Hematopoietic multipotent progenitor cell treated with erythropoietin and hydrocortisone succinate and interleukin-3 and kit ligand, for 17 days (in vitro differentiated cells): Measurements from ENCODE around the gene CSF3.
"Not testable (repeated sequence)": the region's sequence is repeated elsewhere in the genome, so short reads cannot be mapped to it uniquely, and the experiment has no call there.

Experiments used
- DNase-seq: peaks from one replicate; pipeline ENCODE4 v3.0.0-alpha.2; 2015; ENCODE audit warnings: low spot score

Gene CSF3

DNA sequence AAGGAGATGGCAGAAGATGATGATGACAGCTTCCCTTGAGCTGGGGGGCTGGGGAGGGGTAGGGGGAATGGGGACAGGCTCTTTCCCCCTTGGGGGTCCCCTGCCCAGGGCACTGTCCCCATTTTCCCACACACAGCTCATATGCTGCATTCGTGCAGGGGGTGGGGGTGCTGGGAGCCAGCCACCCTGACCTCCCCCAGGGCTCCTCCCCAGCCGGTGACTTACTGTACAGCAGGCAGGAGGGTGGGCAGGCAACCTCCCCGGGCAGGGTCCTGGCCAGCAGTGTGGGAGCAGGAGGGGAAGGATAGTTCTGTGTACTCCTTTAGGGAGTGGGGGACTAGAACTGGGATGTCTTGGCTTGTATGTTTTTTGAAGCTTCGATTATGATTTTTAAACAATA lies 17.7 kb upstream of the CSF3 start:
- no peak for DNase-seq

- no peak for DNase-seq
Observed at GRCh38 chr17:39999067-39999466, 16.2 kb upstream of the CSF3 start.

DNA sequence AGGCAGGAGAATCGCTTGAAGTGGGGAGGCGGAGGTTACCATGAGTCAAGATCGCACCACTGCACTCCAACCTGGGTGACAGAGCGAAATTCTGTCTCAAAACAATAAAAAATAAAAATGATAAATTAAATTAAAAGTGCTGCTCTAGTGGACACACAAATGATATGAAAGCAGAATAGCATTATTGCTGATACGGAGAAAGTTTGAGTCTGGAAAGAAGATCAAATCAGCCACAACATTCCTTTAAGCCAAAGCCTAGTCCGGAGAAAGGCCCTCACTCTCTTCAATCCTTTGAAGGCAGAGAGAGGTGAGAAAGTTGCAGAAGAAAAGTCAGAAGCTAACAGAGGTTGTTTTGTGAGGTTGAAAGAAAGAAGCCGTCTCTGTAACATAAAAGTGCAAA lies 15.1 kb upstream of the CSF3 start:
- DNase-seq = no peak

DNA sequence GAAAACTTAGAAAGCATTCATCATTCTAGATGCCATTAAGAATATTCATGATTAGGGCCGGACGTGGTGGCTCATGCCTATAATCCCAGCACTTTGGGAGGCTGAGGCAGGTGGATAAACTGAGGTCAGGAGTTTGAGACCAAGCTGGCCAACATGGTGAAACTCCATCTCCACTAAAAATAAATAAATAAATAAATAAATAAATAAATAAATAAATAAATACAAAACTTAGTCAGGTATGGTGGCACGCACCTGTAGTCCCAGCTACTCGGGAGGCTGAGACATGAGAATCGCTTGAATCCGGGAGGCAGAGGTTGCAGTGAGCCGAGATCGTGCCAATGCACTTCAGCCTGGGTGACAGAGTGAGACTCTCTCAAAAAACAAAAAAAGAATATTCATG lies 13.9 kb upstream of the CSF3 start:
- not testable (repeated sequence) for DNase-seq

GRCh38 chr17:40004072-40004471 lies 11.2 kb upstream of the CSF3 start:
- DNase-seq = no peak

DNA sequence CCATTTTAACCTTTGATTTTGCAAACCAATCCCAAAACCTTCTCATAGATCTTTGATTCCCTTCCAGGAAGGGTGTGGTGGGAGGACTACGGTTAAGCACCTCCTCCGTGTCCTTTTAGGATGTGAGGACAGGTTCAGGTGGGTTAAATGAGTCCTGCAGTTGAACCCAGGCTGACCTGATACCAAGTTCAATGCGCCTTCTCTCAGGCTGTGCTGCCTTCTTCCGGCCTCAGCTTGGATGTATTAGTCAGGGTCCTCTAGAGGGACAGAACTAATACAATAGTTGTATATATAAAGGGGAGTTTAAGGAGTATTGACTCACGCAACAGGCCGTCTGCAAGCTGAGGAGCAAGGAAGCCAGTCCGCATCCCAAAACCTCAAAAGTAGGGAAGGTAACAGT lies 10.5 kb upstream of the CSF3 start:
- no peak for DNase-seq

DNA sequence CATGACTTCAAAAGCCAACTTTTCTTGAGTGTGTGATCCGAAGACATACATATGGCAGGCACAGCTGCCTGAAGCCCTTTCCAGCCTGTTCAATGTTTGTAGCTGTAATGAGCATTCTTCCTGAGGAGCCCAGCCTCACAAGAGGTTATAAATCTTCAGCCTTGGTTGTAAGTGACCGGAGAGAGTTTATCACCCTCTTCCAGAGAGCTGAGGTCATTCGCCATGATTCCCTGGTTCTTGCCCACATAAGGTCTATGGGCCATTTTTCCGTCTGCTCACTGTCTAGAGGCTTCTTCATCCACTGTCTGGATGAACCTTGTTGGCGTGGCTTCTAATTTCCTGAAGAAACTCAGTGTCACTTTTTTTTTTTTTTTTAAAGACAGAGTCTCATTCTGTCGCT lies 9.7 kb upstream of the CSF3 start:
- no peak for DNase-seq

DNA sequence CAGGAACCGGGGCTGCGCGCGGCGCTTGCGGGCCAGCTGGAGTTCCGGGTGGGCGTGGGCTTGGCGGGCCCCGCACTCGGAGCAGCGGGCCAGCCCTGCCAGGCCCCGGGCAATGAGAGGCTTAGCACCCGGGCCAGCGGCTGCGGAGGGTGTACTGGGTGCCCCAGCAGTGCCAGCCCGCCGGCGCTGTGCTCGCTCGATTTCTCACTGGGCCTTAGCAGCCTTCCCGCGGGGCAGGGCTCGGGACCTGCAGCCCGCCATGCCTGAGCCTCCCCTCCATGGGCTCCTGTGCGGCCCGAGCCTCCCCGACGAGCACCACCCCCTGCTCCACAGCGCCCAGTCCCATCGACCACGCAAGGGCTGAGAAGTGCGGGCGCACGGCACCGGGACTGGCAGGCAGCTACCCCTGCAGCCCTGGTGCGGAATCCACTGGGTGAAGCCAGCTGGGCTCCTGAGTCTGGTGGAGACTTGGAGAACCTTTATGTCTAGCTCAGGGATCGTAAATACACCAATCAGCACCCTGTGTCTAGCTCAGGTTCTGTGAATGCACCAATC lies 4.2 kb upstream of the CSF3 start:
- not testable (repeated sequence) for DNase-seq

DNA sequence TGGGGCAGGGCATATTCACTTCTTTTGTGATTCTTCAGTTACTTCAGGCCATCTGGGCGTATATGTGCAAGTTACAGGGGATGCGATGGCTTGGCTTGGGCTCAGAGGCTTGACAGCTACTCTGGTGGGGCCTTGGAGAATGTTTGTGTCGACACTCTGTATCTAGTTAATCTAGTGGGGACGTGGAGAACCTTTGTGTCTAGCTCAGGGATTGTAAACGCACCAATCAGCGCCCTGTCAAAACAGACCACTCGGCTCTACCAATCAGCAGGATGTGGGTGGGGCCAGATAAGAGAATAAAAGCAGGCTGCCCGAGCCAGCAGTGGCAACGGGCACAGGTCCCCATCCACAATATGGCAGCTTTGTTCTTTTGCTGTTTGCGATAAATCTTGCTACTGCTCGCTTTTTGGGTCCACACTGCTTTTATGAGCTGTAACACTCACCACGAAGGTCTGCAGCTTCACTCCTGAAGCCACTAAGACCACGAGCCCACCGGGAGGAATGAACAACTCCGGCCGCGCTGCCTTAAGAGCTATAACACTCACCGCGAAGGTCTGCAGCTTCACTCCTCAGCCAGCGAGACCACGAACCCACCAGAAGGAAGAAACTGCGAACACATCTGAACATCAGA lies 3.1 kb upstream of the CSF3 start:
- not testable (repeated sequence) for DNase-seq

- DNase-seq = no peak
Observed at GRCh38 chr17:40014375-40014980, 762 bp upstream of the CSF3 start.

- DNase-seq = no peak
Observed at GRCh38 chr17:40015998-40016985, 1.1 kb downstream of the CSF3 start.

DNA sequence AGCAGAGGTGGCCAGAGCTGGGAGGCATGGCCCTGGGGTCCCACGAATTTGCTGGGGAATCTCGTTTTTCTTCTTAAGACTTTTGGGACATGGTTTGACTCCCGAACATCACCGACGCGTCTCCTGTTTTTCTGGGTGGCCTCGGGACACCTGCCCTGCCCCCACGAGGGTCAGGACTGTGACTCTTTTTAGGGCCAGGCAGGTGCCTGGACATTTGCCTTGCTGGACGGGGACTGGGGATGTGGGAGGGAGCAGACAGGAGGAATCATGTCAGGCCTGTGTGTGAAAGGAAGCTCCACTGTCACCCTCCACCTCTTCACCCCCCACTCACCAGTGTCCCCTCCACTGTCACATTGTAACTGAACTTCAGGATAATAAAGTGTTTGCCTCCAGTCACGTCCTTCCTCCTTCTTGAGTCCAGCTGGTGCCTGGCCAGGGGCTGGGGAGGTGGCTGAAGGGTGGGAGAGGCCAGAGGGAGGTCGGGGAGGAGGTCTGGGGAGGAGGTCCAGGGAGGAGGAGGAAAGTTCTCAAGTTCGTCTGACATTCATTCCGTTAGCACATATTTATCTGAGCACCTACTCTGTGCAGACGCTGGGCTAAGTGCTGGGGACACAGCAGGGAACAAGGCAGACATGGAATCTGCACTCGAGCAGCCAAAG lies 2.3 kb downstream of the CSF3 start:
- DNase-seq = no peak

DNA sequence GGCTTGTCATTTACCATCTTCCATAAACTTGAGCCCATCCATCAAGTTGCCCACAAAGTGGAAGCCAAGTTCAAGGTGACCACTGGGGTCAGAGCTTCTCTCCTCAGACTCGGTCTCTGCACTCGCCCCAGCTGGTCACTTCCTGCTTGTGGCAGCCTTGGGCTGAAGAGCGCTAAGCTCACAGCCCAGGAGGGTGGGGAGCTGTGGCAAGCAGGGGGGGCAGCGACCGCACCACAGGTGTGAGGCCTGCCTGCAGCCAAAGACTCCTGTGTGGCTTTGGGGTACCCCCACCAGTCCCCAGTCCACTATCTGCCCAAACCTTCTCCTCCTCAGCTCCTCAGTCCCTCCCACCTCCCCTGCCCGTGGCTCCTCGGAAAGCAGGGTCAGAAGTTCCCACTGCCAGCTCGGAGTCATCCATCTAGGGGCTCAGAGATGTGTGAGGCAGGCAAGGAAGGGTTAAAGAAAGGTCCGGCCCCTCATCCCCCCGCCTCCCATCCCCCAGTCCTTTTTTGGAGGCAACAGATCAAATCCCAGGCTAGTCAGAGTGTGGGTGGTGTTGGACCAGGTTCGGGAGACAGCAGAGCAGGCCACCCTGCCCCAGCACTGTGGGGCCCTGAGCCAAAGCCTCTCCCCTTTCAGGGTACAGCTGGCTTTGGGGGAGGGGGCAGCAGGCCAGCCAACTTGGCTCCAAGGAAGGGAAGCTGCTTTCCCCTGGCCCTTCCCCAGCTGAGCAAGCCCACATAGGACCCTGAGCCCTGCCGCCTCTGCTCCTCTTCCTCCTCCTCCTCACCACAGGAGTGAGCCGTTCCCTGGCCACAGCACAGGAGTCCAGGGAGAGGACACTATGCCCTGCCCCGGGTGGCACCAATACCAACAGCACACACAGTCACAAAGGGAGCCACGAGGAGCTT lies 3.2 kb downstream of the CSF3 start:
- no peak for DNase-seq

DNA sequence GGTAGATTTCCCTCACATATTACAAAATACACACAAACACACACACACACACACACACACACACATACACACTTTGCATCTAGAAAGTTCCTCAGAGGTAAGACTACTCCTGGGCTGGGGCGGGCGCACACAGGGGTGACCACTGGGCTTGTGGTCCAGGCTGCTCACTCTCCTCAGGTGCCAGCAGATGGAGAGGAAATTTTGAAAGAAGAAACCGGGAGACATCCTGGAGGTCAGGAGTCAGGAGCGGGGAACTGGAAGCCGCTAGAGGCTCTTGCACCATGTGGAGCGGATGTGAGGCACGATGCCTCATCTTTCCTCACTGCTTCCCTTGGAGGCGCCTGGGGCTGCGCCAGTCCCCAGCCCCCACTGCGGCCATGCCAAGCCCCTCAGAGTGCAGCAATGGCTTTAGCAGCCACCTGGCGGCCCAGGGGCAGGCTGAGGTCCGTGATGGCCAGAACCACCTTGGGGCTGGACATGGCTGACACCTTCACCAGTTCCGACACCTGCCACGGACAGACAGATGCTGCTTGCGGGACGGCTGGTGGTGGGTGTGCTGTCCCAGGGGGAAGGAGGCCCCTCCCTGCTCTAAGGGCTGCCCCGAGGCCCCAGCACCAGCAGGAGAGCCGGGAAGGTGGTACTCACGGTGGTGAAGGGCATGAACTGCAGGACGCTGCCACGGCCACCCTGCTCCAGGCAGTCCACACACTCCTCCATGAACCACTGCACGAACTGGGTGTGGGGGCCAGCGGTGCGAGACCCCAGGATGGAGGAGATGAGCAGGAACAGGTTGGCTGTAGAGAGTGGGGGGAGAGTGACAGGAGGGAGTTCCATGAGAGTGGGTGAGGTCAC lies 4.1 kb downstream of the CSF3 start:
- DNase-seq = no peak

DNA sequence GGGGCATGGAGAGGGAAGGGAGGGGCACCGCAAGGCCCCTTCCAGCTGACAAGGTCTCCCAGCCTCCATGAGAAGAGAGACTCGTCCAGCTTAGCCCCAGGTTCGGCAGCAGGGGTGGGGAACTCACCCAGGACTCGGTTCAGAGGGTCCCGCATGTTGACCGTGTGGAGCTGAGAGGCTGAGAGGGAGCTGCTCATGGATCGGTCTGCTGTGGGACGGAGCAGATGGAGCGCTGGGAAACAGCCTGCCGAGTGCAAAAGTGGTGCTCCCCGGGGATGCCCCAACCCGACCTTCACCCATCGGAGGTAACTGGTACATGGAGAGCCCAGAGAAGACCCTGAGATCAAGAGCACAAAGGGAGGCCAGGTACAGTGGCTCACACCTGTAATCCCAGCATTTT lies 4.9 kb downstream of the CSF3 start:
- no peak for DNase-seq

- DNase-seq = no peak
Observed at GRCh38 chr17:40021451-40021971, 6.3 kb downstream of the CSF3 start.

- no peak for DNase-seq
Observed at GRCh38 chr17:40022497-40022896, 7.3 kb downstream of the CSF3 start.

GRCh38 chr17:40022961-40023541 lies 7.8 kb downstream of the CSF3 start:
- no peak for DNase-seq

DNA sequence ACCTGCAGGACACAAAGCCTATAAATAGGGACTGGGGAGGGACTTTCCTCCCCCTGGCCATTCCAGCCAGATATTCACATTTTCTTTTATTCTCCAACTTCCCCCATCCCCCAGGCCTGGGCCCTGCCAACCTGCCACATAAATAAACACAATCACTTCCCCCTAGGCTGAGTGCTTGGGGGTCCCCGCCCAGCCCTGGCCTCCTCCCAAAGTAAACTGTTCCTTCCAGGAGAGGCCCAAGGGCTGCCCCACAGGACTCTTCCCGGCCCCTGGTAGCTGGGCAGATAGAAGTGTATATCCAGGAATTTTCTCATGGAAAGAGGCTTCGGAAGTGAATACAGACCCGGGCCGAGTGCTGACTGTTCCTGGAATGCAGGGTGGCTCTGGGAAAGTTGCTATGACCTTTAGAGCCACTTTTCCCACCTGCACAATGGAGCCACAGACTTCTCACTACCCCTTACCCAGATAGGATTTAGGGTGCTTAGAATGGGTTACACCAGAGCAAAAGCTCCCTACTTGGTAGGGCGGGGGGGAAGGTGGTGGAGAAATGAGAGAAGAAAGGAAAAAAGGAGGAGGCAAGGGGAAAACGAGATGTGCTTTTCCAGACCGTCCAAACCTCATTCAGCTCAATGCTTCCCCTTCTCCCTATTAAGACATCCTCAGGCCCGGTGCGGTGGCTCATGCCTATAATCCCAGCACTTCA lies 8.5 kb downstream of the CSF3 start:
- no peak for DNase-seq
